Activated CD8-positive, alpha-beta T cell treated with anti-CD3 and anti-CD28 coated beads for 36 hours (primary cell): ENCODE results near the gene TMEM82. TPM values are rescaled to one million over a fixed set of nuclear protein-coding genes. Genes with fewer than 3 reads are reported as not detected.

Experiments used
- ATAC-seq: fragments of 200-7000 bp; cut with Tn5 transposase; one replicate; pipeline ENCODE4 v1.10.0; 2021; ENCODE audit warnings: mild to moderate bottlenecking, moderate library complexity
- CTCF ChIA-PET: fragments of 350-600 bp; sonication (Branson Sonifier 250); formaldehyde crosslinking; loops from one replicate; lab custom pipeline; 2021; ENCODE audit warnings: antibody characterized with exemption; lab: Charles Lee
- POLR2A ChIA-PET: fragments of 350-600 bp; sonication (Branson Sonifier 250); formaldehyde crosslinking; loops from one replicate; lab custom pipeline; 2021; ENCODE audit warnings: antibody characterized with exemption; lab: Charles Lee
- DNase-seq: peaks from one replicate; pipeline ENCODE4 v3.0.0-alpha.2; 2020
- H3K27ac Mint-ChIP-seq: one replicate; pipeline ENCODE4 v1.8.0; 2021; ENCODE audit warnings: mild to moderate bottlenecking, mixed read lengths
- H3K27me3 Mint-ChIP-seq: one replicate; pipeline ENCODE4 v1.8.0; 2021; ENCODE audit warnings: mixed read lengths
- H3K36me3 Mint-ChIP-seq: one replicate; pipeline ENCODE4 v1.8.0; 2021; ENCODE audit warnings: low read depth, mixed read lengths
- H3K4me1 Mint-ChIP-seq: one replicate; pipeline ENCODE4 v1.8.0; 2021; ENCODE audit warnings: low read depth, mixed read lengths
- H3K4me3 Mint-ChIP-seq: one replicate; pipeline ENCODE4 v1.8.0; 2021; ENCODE audit warnings: mild to moderate bottlenecking, moderate library complexity, mixed read lengths
- H3K9me3 Mint-ChIP-seq: one replicate; pipeline ENCODE4 v1.8.0; 2021; ENCODE audit warnings: mixed read lengths
- intact Hi-C: fragments of 100-400 bp; cut with micrococcal nuclease; formaldehyde crosslinking; loops from one replicate; pipeline ENCODE4 v1.10.0; 2022
- total RNA-seq, 2 experiments: library from RNA; stranded (reverse); gene quantifications; one replicate each; pipeline ENCODE4 v1.2.3, GENCODE V29; 2021
- TF ChIP-seq, protein P1 (sequence below): fragments of 200-600 bp; IDR thresholded peaks from one replicate; pipeline ENCODE4 v1.8.0; 2022; ENCODE audit warnings: antibody characterized with exemption, mild to moderate bottlenecking

Gene TMEM82
- total RNA-seq, 2 experiments from 2014 or later, result not detected

DNA sequence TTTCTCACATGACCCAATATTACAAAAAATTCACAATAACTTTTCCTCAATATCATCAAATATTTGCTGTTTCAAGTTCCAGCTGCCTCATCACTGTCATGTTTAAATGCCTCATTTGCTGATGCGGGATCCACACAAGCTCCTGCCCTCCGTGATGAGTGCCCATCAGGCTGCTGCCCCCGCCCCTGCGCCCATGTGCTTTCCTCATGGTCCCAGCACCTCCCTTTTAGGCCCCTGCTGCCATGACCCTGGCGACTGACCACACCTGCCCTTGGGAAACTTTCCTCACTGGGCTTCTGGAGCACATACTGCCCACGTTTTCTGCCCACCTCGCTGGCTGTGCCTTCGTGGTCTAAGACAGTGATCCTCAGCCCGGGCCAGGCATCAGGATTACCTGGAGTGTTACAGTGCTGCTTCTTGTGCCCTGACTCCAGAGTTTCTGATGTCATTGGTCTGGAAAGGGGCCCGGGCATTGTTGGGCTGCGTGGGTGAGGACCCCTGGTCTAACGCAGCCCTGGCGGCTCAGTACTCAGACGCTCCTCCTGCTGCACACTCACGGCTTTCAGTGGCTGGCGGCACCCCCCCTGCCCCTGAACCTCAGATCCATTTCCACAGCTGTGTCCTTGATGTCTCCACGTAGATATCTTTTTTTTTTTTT, 37.6 kb upstream of the TMEM82 start:
- H3K27ac Mint-ChIP-seq, result no peak overlapping the region
- TF ChIP-seq, protein P1, sequence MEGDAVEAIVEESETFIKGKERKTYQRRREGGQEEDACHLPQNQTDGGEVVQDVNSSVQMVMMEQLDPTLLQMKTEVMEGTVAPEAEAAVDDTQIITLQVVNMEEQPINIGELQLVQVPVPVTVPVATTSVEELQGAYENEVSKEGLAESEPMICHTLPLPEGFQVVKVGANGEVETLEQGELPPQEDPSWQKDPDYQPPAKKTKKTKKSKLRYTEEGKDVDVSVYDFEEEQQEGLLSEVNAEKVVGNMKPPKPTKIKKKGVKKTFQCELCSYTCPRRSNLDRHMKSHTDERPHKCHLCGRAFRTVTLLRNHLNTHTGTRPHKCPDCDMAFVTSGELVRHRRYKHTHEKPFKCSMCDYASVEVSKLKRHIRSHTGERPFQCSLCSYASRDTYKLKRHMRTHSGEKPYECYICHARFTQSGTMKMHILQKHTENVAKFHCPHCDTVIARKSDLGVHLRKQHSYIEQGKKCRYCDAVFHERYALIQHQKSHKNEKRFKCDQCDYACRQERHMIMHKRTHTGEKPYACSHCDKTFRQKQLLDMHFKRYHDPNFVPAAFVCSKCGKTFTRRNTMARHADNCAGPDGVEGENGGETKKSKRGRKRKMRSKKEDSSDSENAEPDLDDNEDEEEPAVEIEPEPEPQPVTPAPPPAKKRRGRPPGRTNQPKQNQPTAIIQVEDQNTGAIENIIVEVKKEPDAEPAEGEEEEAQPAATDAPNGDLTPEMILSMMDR, result no peak
- ATAC-seq, result no peak
- DNase-seq, result no peak
- no peaks in the 10 kb centered on the region for H3K9me3 Mint-ChIP-seq
- peaks cover 19% of the 10 kb centered on the region for H3K4me1 Mint-ChIP-seq
- ChIA-PET CTCF (interaction anchor here (1.6 kb wide), 1 partner anchor 87 kb away, joined by 4 read pairs; no protein-coding TSS in a partner anchor), POLR2A (interaction anchor here (1.4 kb wide), 1 partner anchor 10 kb away, joined by 3 read pairs; no protein-coding TSS in a partner anchor)
- no peaks in the 10 kb centered on the region for H3K27me3 Mint-ChIP-seq
- peaks cover 7% of the 10 kb centered on the region for H3K36me3 Mint-ChIP-seq
- intact Hi-C loops, result no loop called here
- H3K4me3 Mint-ChIP-seq, result no peak overlapping the region

DNA sequence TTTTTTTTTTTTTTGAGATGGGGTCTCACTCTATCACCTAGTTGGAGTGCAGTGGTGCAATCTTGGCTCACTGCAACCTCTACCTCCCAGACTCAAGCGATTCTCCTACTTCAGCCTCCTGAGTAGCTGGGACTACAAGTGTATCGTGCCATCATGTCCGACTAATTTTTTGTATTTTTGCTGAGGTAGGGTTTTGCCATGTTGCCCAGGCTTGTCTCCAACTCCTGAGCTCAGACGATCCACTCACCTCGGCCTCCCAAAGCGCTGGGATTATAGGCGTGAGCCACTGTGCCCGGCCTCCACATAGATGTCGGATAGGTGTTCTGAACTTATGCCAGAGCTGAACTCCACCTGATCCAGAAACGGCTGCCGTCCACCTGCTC, 37.1 kb upstream of the TMEM82 start:
- CTCF ChIA-PET, result interaction anchor here (1.6 kb wide), 1 partner anchor 87 kb away, joined by 4 read pairs; no protein-coding TSS in a partner anchor
- no peaks in the 10 kb centered on the region for H3K9me3 Mint-ChIP-seq
- no peak overlapping the region for H3K27ac Mint-ChIP-seq
- no peaks in the 10 kb centered on the region for H3K27me3 Mint-ChIP-seq
- peaks cover 19% of the 10 kb centered on the region for H3K4me1 Mint-ChIP-seq
- POLR2A ChIA-PET, result interaction anchor here (1.4 kb wide), 1 partner anchor 10 kb away, joined by 3 read pairs; no protein-coding TSS in a partner anchor
- DNase-seq, result no peak
- intact Hi-C loops, result no loop called here
- H3K36me3 Mint-ChIP-seq, result peaks cover 7% of the 10 kb centered on the region
- H3K4me3 Mint-ChIP-seq, result no peak overlapping the region
- no peak for ATAC-seq
- TF ChIP-seq, protein P1, result no peak

DNA sequence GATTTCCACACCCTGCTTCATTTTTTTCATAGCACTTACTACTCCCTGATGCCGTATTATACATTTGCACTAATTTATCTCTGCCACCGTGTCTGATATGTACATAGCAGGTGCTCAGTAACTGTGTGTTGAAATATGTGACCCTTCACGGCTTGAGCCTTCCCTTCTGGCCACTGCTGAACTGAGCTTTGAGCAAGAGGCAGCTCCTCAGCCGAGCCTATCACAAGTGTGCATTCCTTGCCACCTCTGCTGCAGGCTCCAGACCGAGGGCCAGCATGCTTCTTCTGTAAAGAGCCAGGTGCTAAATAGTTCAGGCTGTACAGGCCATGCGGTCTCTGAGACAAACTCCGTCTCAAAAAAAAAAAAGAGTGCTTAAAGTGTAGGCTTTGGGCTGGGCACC, 35.5 kb upstream of the TMEM82 start:
- no peak for ATAC-seq
- no peak for DNase-seq
- H3K4me3 Mint-ChIP-seq, result no peak overlapping the region
- H3K27ac Mint-ChIP-seq, result no peak overlapping the region
- H3K9me3 Mint-ChIP-seq, result no peaks in the 10 kb centered on the region
- peaks cover 19% of the 10 kb centered on the region for H3K4me1 Mint-ChIP-seq
- no peaks in the 10 kb centered on the region for H3K27me3 Mint-ChIP-seq
- CTCF ChIA-PET, result no interaction called here
- intact Hi-C loops, result no loop called here
- peaks cover 7% of the 10 kb centered on the region for H3K36me3 Mint-ChIP-seq
- POLR2A ChIA-PET, result no interaction called here
- TF ChIP-seq, protein P1, result no peak

DNA sequence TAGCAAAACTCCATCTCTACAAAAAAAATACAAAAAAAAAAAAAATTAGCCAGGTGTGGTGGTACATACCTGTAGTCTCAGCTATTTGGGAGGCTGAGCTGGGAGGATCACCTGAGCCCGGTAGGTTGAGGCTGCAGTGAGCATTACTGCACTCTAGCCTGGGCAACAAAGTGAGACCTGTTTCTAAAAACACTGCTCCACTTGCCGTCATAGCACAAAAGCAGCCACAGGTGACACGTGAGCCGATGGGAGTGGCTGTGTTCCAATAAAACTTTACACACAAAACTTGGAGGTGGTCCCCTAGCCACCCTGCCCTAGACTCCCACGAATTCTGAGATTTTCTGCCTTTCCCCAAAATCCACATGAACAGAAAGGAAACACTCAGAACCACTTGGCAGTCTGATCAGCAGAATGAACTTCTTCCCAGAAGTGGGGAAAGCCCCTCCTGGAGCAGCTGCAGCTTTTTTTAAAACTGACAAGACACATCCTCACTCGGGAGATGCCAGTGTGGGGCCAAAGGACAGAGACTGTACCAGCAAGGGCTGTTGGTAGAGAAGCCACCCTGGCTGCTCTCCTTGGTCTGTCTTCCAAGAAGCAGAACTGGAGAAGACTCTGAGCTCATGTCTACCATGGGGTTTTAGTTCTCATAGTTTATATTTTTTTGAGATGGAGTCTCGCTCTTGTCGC, 34.9 kb upstream of the TMEM82 start:
- Mint-ChIP-seq H3K9me3 (no peaks in the 10 kb centered on the region), H3K36me3 (peaks cover 7% of the 10 kb centered on the region), H3K27ac (no peak overlapping the region), H3K4me3 (no peak overlapping the region), H3K4me1 (peaks cover 19% of the 10 kb centered on the region), H3K27me3 (no peaks in the 10 kb centered on the region)
- TF ChIP-seq, protein P1, result no peak
- ChIA-PET POLR2A (no interaction called here), CTCF (no interaction called here)
- no peak for DNase-seq
- ATAC-seq, result no peak
- intact Hi-C loops, result no loop called here
